HFF-Myc (cell line): ENCODE measurements around the gene MLLT3.

Experiments
- DNase-seq: peaks from one replicate; pipeline ENCODE4 v3.0.0-alpha.2; 2011; ENCODE audit warnings: low read depth; ENCODE audit errors: extremely low read depth
- H3K4me3 ChIP-seq: replicated peaks from 2 replicates; pipeline ENCODE4 v1.5.1; 2011; ENCODE audit warnings: low read depth, mild to moderate bottlenecking, control low read depth, low read length
- CTCF ChIP-seq: IDR thresholded peaks from 2 replicates; pipeline ENCODE4 v1.5.1; 2012; ENCODE audit warnings: mild to moderate bottlenecking, low read depth, low read length, control low read depth; ENCODE audit errors: missing control alignments

MLLT3 gene

DNA sequence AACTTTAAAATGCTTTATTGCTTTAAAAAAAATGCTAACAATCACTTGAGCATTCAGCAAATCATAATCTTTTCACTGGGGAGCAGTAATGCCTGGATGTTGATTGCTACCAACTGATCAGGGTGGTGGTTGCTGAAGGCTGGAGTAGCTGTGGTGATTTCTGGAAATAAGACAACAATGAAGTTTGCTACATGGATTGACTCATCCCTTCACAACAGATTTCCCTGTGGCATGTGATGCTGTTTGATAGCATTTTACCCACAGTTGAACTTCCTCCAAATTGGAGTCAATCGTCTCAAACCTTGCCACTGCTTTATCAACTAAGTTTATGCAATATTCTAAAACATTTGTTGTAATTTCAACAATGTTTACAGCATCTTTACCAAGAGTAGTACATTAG is 83.3 kb downstream of the MLLT3 start:
- TF ChIP-seq CTCF = no peak
- H3K4me3 ChIP-seq = no peak overlapping the region
- no peak for DNase-seq

DNA sequence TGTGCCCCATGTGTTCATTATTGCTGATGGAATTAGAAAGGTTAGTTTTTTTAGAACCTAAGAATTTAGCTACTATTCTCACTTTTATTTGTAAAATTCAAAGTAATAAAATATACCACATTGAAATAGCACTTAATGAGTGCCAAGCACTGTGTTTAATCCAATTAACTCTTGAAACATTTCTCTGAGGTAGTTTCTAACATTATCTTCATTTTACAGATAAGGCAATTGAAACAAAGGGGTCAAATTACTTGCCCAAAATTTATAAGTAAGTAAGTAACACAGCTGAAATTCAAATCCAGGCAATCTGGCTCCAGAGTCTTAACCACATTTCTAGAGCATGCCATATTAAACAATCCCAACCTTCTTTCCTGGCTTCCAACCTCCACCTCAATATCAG is 84.2 kb downstream of the MLLT3 start:
- TF ChIP-seq CTCF = no peak
- no peak for DNase-seq
- H3K4me3 ChIP-seq = no peak overlapping the region

- no peak for DNase-seq
Measured at GRCh38 chr9:20537294-20537693, 85.0 kb downstream of the MLLT3 start.

GRCh38 chr9:20532584-20532983 is 89.7 kb downstream of the MLLT3 start:
- no peak for TF ChIP-seq CTCF
- no peak overlapping the region for H3K4me3 ChIP-seq
- no peak for DNase-seq

More at GRCh38 chr9:20537294-20537693, 85.0 kb downstream of the MLLT3 start:
- no peak overlapping the region for H3K4me3 ChIP-seq
- TF ChIP-seq CTCF = no peak

- TF ChIP-seq CTCF = no peak
- no peak overlapping the region for H3K4me3 ChIP-seq
- DNase-seq = no peak
Measured at GRCh38 chr9:20529837-20530236, 92.5 kb downstream of the MLLT3 start.

GRCh38 chr9:20528253-20528652 is 94.0 kb downstream of the MLLT3 start:
- H3K4me3 ChIP-seq = no peak overlapping the region
- no peak for TF ChIP-seq CTCF
- DNase-seq = no peak
